ENCODE results near the gene NDUFAF8.
A peak's percentile ranks its signal among the peaks of the same experiment; 100 is the strongest.

The NDUFAF8 gene

GRCh38 chr17:81239714-81240555, 817 bp downstream of the NDUFAF8 start:
- H3K4me3 ChIP-seq (ENCODE audit: low read depth, low read length) = peak overlapping the region; percentile 65
- peak; percentile 81 for DNase-seq (ENCODE audit: low read depth)
- no peak for TF ChIP-seq CTCF (IDR thresholded peaks at IDR 0.05; ENCODE audit: insufficient read depth, low read depth, low read length, missing control alignments)

DNA sequence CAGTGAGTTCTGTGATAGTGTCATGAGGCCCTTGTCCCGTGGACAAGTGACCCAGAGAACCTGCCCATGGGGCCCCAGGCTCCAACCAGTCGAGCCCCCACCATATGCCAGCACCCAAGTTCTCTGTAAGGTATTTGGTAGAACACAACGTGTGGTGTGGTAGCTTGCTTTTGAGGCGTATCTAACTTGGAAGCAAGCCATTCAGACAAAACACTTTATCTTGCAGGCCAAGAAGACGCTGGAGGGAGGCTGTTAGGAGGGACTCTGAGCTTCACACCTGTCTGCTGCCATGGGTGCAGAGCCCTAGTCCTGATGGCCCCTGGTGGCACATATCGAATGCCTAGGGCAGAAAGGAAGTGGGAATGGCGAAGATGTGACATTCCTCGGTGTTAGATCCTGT, 1.6 kb downstream of the NDUFAF8 start:
- TF ChIP-seq CTCF (IDR thresholded peaks at IDR 0.05; ENCODE audit: insufficient read depth, low read depth, low read length, missing control alignments) = no peak

DNA sequence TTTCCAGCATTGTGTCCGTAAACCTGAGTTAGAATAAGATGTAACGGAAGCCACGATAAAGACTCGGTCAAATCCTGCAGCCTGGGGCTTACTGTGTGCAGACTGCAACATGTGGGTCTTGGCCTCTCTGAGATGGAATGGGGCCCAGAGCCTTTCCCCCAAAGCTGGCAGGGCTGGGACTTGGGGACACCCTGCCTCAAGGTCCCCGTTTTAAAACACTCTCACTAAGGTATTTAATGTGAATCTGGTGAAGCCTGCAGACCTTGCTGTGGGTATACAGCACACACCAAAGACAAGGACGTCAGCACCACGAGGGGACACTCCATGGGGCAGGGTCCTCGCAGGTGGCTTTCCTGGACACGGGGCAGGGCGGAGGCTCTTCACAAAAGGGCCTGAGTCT, 2.1 kb downstream of the NDUFAF8 start:
- H3K4me3 ChIP-seq (ENCODE audit: low read depth, low read length) = no peak overlapping the region
- DNase-seq (ENCODE audit: low read depth) = no peak
- TF ChIP-seq CTCF (IDR thresholded peaks at IDR 0.05; ENCODE audit: insufficient read depth, low read depth, low read length, missing control alignments) = no peak

More for the DNA sequence above, 1.6 kb downstream of the NDUFAF8 start:
- peak overlapping the region; percentile 65 for H3K4me3 ChIP-seq (ENCODE audit: low read depth, low read length)
- DNase-seq (ENCODE audit: low read depth) = no peak

DNA sequence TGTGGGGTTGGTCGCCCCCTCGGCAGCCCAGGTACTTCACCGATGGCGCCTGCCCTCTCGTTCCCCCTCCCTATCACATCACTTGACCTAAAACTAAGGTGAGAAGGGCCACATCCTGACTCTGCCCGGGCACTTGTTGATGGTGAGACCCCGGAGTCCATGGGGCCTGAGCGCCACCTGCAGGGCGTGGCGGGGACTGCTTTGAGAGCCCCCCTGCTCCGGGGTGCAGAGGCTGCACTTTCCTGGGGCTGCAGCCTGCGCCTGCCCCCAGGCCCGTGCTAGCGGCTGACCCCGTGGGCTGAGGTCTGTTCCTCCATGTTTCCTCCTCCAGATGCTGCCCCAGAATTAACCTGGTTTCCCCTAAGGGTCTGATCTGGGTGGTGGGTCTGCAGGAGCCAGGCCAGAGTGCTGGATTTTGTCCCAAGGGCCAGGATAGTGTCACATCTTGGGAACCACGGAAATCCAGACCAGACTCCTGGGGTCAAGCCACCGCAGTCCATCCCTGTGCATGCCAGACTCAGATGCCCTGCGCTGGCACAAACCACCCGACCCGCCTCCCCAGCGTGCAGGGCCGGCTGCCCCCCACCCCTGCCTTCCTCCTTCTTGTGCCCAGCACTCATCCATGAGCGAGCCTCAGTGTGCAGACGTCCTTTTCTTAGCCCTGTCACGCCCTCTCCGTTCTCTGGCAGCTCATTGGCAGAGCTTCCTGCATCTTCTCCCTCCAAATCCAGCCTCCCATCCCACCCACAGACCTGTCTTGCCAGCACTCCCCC, 2.7 kb downstream of the NDUFAF8 start:
- peak; percentile 78 for DNase-seq (ENCODE audit: low read depth)
- no peak overlapping the region for H3K4me3 ChIP-seq (ENCODE audit: low read depth, low read length)
- TF ChIP-seq CTCF (IDR thresholded peaks at IDR 0.05; ENCODE audit: insufficient read depth, low read depth, low read length, missing control alignments) = peak; percentile 89

DNA sequence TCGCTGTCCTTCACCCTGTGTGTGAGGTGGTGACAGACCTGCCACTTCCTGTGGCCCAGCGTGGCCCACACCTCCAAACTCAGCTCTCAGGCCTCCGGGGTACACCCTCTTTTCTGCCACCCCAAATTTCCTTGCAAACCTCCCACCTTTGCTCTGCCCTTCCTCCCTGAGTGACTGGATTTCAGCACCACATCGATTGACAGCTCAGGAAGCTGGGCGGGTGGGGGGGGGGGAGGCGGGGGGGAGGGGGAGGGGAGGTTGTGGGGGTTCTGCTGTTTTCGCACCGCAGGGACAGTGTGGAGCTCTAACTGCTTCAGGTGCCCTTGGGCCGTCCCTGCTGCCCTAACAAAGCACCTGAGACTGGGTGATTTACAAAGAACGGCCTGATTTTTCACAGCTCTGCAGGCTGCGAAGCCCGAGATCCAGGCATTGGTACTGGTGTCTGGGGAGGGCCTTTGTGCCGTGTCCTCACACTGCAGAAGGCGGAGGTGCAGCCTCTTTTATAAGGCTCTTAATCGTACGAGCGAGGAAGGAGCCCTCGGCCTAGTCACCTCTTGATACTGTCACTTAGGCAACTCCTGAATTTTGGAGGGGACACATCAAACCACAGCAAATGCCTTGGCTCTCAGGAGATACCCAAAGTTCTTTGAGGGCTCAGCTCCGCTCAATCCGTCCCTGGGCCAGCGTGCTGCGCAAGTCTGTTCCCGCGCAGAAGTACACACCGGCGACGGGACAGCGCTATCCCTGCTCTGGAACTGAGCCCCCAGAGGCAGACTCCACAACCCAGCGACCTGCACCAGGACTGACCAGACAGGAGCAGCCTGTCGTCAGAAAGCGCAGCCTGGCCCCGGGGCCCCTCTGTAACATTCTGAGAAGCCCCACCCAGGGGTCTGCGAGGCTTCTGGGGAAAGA, 3.6 kb downstream of the NDUFAF8 start:
- DNase-seq (ENCODE audit: low read depth) = no peak
- TF ChIP-seq CTCF (IDR thresholded peaks at IDR 0.05; ENCODE audit: insufficient read depth, low read depth, low read length, missing control alignments) = no peak

GRCh38 chr17:81243333-81243664, 4.2 kb downstream of the NDUFAF8 start:
- DNase-seq (ENCODE audit: low read depth) = no peak
- TF ChIP-seq CTCF (IDR thresholded peaks at IDR 0.05; ENCODE audit: insufficient read depth, low read depth, low read length, missing control alignments) = no peak
- no peak overlapping the region for H3K4me3 ChIP-seq (ENCODE audit: low read depth, low read length)

More for the DNA sequence above, 3.6 kb downstream of the NDUFAF8 start:
- H3K4me3 ChIP-seq (ENCODE audit: low read depth, low read length) = no peak overlapping the region

All from GM12865 (cell line).